Cardiac muscle cell (in vitro differentiated cells and primary cell): Measurements from ENCODE around the gene ZNF319. TPM values are rescaled to one million over a fixed set of nuclear protein-coding genes. Genes with fewer than 3 reads are reported as not detected.
A peak's percentile ranks its signal among the peaks of the same experiment; 100 is the strongest.

Experiments used
- DNase-seq, 2 donors: peaks; one replicate each; pipeline versions ENCODE4 v3.0.0 to v3.0.0-alpha.2; 2010 to 2017; ENCODE audit warnings: low read depth in 1 of 2, low spot score in 1 of 2
- H3K27ac ChIP-seq: fragments of 200-600 bp; sonication (generic); 2 replicates; pipeline ENCODE4 v1.5.1; 2016
- H3K27me3 ChIP-seq: fragments of 200-600 bp; sonication (generic); 2 replicates; pipeline ENCODE4 v1.6.0; 2016; ENCODE audit warnings: control low read depth
- H3K36me3 ChIP-seq: fragments of 200-600 bp; sonication (generic); 2 replicates; pipeline ENCODE4 v1.5.1; 2016; ENCODE audit warnings: control low read depth
- H3K4me1 ChIP-seq: fragments of 200-600 bp; sonication (generic); 2 replicates; pipeline ENCODE4 v1.8.1; 2017; ENCODE audit warnings: low read depth, mild to moderate bottlenecking, mixed run types
- H3K4me3 ChIP-seq: fragments of 200-600 bp; sonication (generic); 2 replicates; pipeline ENCODE4 v1.5.1; 2016; ENCODE audit warnings: mild to moderate bottlenecking
- H3K9me3 ChIP-seq: fragments of 200-600 bp; sonication (generic); 2 replicates; pipeline ENCODE4 v1.5.1; 2017; ENCODE audit warnings: low read depth, mild to moderate bottlenecking, control low read depth
- polyA plus RNA-seq: library from polyadenylated mRNA; unstranded; fragments of >200 nt; fragmentation: Nextera tagmentation; extraction: Ambion mirVana; gene quantifications from 2 replicates; pipeline ENCODE4 v1.2.1, GENCODE V29; 2016
- total RNA-seq: library from RNA; depleted of rRNA; stranded (reverse); fragments of >200 nt; gene quantifications from 2 replicates; pipeline ENCODE4 v1.2.3, GENCODE V29; 2016
- TF ChIP-seq, protein P1 (sequence below): IDR thresholded peaks from 2 replicates; pipeline ENCODE4 v1.5.1; 2012; ENCODE audit warnings: low read depth, mild to moderate bottlenecking, low read length

The ZNF319 gene
- total and polyA plus RNA-seq, 2 experiments from 2014 or later, result 12.3 to 12.4 TPM

DNA sequence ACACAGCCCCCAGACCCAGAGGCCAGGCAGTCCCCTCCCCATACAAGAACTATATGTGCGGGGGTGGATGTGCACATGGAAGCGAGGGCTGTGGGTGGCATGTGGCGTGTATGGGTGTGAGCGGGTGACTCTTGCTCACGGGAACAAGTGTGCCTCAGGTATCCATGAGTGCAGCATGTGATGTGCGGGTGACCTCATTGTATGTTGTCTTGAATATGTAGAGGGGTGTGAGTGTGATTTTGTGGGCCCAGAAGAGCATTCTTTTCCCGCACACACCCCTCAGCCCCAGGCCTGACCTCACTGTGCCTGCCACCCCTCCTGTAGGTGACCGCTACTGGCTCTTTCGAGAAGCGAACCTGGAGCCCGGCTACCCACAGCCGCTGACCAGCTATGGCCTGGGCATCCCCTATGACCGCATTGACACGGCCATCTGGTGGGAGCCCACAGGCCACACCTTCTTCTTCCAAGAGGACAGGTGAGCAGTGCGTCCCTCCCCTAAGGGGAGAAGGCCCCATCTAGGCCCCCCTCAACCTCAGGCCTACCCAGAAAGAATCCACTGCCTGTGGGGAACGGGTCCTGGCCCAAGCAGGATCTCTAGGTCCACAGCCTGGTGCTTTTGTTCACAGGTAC is 42.5 kb upstream of the ZNF319 start:
- Histone ChIP-seq H3K27ac (peak overlapping the region; percentile 96), H3K4me3 (no peak overlapping the region), H3K4me1 (peaks cover 18% of the 10 kb centered on the region), H3K27me3 (no peaks in the 10 kb centered on the region), H3K9me3 (no peaks in the 10 kb centered on the region), H3K36me3 (peaks cover 76% of the 10 kb centered on the region)
- TF ChIP-seq, protein P1, sequence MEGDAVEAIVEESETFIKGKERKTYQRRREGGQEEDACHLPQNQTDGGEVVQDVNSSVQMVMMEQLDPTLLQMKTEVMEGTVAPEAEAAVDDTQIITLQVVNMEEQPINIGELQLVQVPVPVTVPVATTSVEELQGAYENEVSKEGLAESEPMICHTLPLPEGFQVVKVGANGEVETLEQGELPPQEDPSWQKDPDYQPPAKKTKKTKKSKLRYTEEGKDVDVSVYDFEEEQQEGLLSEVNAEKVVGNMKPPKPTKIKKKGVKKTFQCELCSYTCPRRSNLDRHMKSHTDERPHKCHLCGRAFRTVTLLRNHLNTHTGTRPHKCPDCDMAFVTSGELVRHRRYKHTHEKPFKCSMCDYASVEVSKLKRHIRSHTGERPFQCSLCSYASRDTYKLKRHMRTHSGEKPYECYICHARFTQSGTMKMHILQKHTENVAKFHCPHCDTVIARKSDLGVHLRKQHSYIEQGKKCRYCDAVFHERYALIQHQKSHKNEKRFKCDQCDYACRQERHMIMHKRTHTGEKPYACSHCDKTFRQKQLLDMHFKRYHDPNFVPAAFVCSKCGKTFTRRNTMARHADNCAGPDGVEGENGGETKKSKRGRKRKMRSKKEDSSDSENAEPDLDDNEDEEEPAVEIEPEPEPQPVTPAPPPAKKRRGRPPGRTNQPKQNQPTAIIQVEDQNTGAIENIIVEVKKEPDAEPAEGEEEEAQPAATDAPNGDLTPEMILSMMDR, result no peak
- DNase-seq, result no peak

GRCh38 chr16:58042001-58042885 is 41.8 kb upstream of the ZNF319 start:
- TF ChIP-seq, protein P1, result no peak
- Histone ChIP-seq H3K9me3 (no peaks in the 10 kb centered on the region), H3K27ac (peak overlapping the region; percentile 96), H3K27me3 (no peaks in the 10 kb centered on the region), H3K4me1 (peaks cover 18% of the 10 kb centered on the region), H3K4me3 (no peak overlapping the region), H3K36me3 (peaks cover 76% of the 10 kb centered on the region)
- DNase-seq, result no peak

- DNase-seq, result no peak
- Histone ChIP-seq H3K27ac (peak overlapping the region; percentile 96), H3K27me3 (no peaks in the 10 kb centered on the region), H3K4me1 (peaks cover 18% of the 10 kb centered on the region), H3K36me3 (peaks cover 76% of the 10 kb centered on the region), H3K4me3 (no peak overlapping the region), H3K9me3 (no peaks in the 10 kb centered on the region)
- TF ChIP-seq, protein P1, result no peak
These were observed 41.1 kb upstream of the ZNF319 start for GRCh38 chr16:58041628-58041955.

DNA sequence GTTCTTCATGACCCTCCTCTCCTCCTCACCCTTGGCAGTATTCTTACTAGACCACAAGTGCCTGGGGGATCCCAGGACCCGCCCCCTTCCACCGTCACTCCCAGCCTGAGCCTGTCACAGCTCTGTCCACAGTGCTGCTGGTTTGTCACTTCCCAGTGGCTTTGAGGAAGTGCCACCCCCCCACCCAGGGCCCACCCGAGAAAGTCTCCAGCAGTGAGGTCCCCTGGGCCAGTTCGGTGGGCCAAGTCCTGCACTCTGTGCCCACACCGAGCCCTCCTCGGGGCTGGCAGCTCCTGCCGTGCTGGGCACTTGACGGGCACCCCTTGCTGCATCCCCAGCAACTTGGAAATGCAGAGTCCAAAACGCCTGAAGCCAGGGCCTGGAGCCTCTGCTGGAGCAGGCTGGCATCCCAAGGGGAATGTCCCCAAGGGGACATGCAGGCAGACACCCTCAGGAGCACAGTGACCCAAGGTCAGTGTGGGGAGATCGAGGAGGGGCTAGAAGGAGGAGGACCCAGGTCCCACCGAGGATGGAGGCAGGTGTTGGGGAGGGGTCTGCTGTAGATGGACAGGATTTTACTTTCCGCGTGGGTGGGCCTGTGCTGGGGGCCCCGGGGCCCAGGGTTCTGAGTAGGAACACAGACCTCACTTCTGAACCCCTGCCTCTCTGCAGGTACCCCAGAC is 40.6 kb upstream of the ZNF319 start:
- no peaks in the 10 kb centered on the region for H3K27me3 ChIP-seq
- H3K36me3 ChIP-seq, result peaks cover 74% of the 10 kb centered on the region
- no peak overlapping the region for H3K4me3 ChIP-seq
- TF ChIP-seq, protein P1, result no peak
- peak overlapping the region; percentile 96 for H3K27ac ChIP-seq
- DNase-seq, result no peak
- peaks cover 20% of the 10 kb centered on the region for H3K4me1 ChIP-seq
- H3K9me3 ChIP-seq, result no peaks in the 10 kb centered on the region

DNA sequence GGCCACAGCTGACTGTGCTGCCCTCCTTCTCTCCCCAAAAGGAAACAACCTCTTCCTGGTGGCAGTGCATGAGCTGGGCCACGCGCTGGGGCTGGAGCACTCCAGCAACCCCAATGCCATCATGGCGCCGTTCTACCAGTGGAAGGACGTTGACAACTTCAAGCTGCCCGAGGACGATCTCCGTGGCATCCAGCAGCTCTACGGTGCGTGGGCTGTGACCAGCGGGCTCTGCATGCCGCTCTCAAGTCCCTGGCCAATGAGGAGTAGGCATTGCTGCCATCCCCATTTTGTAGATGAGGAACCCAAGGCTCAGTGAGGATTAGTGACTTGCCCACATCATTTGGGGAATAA is 40.0 kb upstream of the ZNF319 start:
- Histone ChIP-seq H3K27me3 (no peaks in the 10 kb centered on the region), H3K4me1 (peaks cover 26% of the 10 kb centered on the region), H3K4me3 (no peak overlapping the region), H3K9me3 (no peaks in the 10 kb centered on the region), H3K27ac (peak overlapping the region; percentile 96), H3K36me3 (peaks cover 73% of the 10 kb centered on the region)
- no peak for DNase-seq
- TF ChIP-seq, protein P1, result no peak
